Fibroblast of skin of scalp (primary cell): ENCODE measurements around the gene RAB40A.
A peak's percentile ranks its signal among the peaks of the same experiment; 100 is the strongest.
"Not testable (repeated sequence)": the region's sequence is repeated elsewhere in the genome, so short reads cannot be mapped to it uniquely, and the experiment has no call there.

Experiments used
- DNase-seq: peaks from one replicate; pipeline ENCODE4 v3.0.0-alpha.2; 2013

The RAB40A gene

GRCh38 chrX:103523605-103524004 is 4.3 kb upstream of the RAB40A start:
- no peak for DNase-seq

GRCh38 chrX:103520386-103520785 is 1.1 kb upstream of the RAB40A start:
- peak; percentile 84 for DNase-seq

GRCh38 chrX:103518571-103518970 is 718 bp downstream of the RAB40A start:
- DNase-seq = peak; percentile 37

- peak; percentile 57 for DNase-seq
Observed at GRCh38 chrX:103517246-103517645, 2.0 kb downstream of the RAB40A start.

- DNase-seq = no peak
Observed at GRCh38 chrX:103513476-103514108, 5.7 kb downstream of the RAB40A start.

- DNase-seq = no peak
Observed at GRCh38 chrX:103513067-103513466, 6.2 kb downstream of the RAB40A start.

- DNase-seq = no peak
Observed at GRCh38 chrX:103510031-103510430, 9.3 kb downstream of the RAB40A start.

GRCh38 chrX:103503853-103504207 is 15.5 kb downstream of the RAB40A start:
- DNase-seq = no peak

GRCh38 chrX:103503163-103503852 is 16.0 kb downstream of the RAB40A start:
- peak; percentile 5 for DNase-seq

GRCh38 chrX:103498786-103499185 is 20.5 kb downstream of the RAB40A start:
- no peak for DNase-seq

GRCh38 chrX:103495786-103496185 is 23.5 kb downstream of the RAB40A start:
- peak; percentile 58 for DNase-seq

GRCh38 chrX:103493578-103493977 is 25.7 kb downstream of the RAB40A start:
- not testable (repeated sequence) for DNase-seq

GRCh38 chrX:103489733-103490132 is 29.6 kb downstream of the RAB40A start:
- DNase-seq = peak; percentile 33

- no peak for DNase-seq
Observed at GRCh38 chrX:103488794-103489193, 30.5 kb downstream of the RAB40A start.

- DNase-seq = peak; percentile 33
Observed at GRCh38 chrX:103488332-103488731, 31.0 kb downstream of the RAB40A start.

- DNase-seq = no peak
Observed at GRCh38 chrX:103483720-103484119, 35.6 kb downstream of the RAB40A start.

- DNase-seq = no peak
Observed at GRCh38 chrX:103480526-103480925, 38.8 kb downstream of the RAB40A start.

- DNase-seq = no peak
Observed at GRCh38 chrX:103477496-103477895, 41.8 kb downstream of the RAB40A start.

GRCh38 chrX:103475381-103475780 is 43.9 kb downstream of the RAB40A start:
- DNase-seq = no peak

- not testable (repeated sequence) for DNase-seq
Observed at GRCh38 chrX:103469977-103470376, 49.3 kb downstream of the RAB40A start.

- DNase-seq = no peak
Observed at GRCh38 chrX:103467887-103468286, 51.4 kb downstream of the RAB40A start.

- no peak for DNase-seq
Observed at GRCh38 chrX:103467156-103467555, 52.1 kb downstream of the RAB40A start.

GRCh38 chrX:103464774-103465117 is 54.5 kb downstream of the RAB40A start:
- peak; percentile 71 for DNase-seq

- peak; percentile 33 for DNase-seq
Observed at GRCh38 chrX:103464072-103464773, 55.1 kb downstream of the RAB40A start.
